ENCODE data around the gene MANBA.

Gene MANBA

DNA sequence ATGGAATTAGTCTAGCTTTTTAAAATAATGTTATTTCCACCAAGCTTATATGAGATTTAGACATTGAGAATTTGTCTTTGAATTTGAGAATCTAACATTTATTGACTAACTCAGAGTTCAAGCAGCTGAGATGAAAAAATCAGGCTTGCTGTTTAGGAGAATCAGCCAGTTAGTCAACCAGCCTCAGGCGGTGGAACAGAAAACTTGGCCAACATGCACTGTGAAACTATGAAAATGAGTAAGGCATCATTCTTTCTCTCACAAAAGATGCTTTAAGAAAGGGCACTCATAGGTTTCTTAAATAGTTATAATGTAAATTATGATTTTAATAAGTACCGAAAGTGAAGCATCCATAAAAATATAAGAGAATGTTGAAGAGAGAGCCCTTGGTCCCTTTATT is 175.4 kb downstream of the MANBA start:
- no peak for DNase-seq

DNA sequence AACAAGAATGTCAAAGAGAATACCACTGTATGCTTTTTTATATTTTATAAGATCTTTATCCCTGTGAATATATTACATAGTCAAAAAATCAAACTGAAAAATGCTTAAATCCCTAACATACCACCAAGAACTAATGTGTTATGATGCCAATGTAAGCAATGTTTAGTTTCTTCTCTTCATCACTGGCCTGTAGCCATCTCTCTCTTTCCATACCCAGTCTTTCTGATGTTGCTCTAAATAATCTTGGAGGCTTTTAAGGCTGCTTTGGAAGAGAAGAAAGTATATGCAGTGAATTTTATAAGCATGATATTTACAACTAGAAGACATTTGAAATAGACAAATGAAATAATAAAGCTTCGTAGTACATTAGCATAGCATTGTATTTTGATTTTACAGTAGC is 176.7 kb downstream of the MANBA start:
- DNase-seq: no peak
